GDM1 (cell line): Measurements from ENCODE around the gene CYP4F11.
"Not testable (repeated sequence)": the region's sequence is repeated elsewhere in the genome, so short reads cannot be mapped to it uniquely, and the experiment has no call there.

Experiments used
- DNase-seq: peaks from one replicate; lab custom pipeline; 2025; lab: John Stamatoyannopoulos, UW

Gene CYP4F11

GRCh38 chr19:15883329-15883728 is 51.0 kb downstream of the CYP4F11 start:
- not testable (repeated sequence) for DNase-seq

GRCh38 chr19:15874821-15875474 is 59.4 kb downstream of the CYP4F11 start:
- no peak for DNase-seq

- DNase-seq = not testable (repeated sequence)
Observed at GRCh38 chr19:15873771-15874170, 60.6 kb downstream of the CYP4F11 start.

GRCh38 chr19:15871570-15871969 is 62.8 kb downstream of the CYP4F11 start:
- no peak for DNase-seq

- no peak for DNase-seq
Observed at GRCh38 chr19:15869873-15870272, 64.5 kb downstream of the CYP4F11 start.

GRCh38 chr19:15869109-15869555 is 65.2 kb downstream of the CYP4F11 start:
- DNase-seq = no peak

- DNase-seq = no peak
Observed at GRCh38 chr19:15866636-15867035, 67.7 kb downstream of the CYP4F11 start.

GRCh38 chr19:15864824-15865223 is 69.5 kb downstream of the CYP4F11 start:
- no peak for DNase-seq

GRCh38 chr19:15863272-15863671 is 71.1 kb downstream of the CYP4F11 start:
- no peak for DNase-seq

GRCh38 chr19:15862444-15862843 is 71.9 kb downstream of the CYP4F11 start:
- DNase-seq = no peak
